WERI-Rb-1 (cell line): Measurements from ENCODE around the gene CDNF.

Source experiments
- DNase-seq: peaks from one replicate; pipeline ENCODE4 v3.0.0-alpha.2; 2020
- H3K27ac ChIP-seq: fragments of 250-450 bp; sonication (Bioruptor Pico); 2 replicates; pipeline ENCODE4 v1.5.1; 2020; ENCODE audit warnings: mild to moderate bottlenecking, moderate library complexity
- H3K27me3 ChIP-seq: fragments of 250-450 bp; sonication (Bioruptor Pico); 2 replicates; pipeline ENCODE4 v1.5.1; 2021; ENCODE audit warnings: mild to moderate bottlenecking, low read depth, moderate library complexity; ENCODE audit not compliant: insufficient read depth, severe bottlenecking
- H3K36me3 ChIP-seq: fragments of 250-450 bp; sonication (Bioruptor Pico); 2 replicates; pipeline ENCODE4 v1.5.1; 2020; ENCODE audit warnings: mild to moderate bottlenecking, moderate library complexity
- H3K4me3 ChIP-seq: 2 replicates; pipeline ENCODE4 v1.5.1; 2011; ENCODE audit warnings: low read depth, mild to moderate bottlenecking, control low read depth, low read length
- H3K9me3 ChIP-seq: fragments of 250-450 bp; sonication (Bioruptor Pico); 2 replicates; pipeline ENCODE4 v1.5.1; 2021; ENCODE audit warnings: mild to moderate bottlenecking, moderate library complexity; ENCODE audit not compliant: severe bottlenecking
- TF ChIP-seq, protein P1 (sequence below): IDR thresholded peaks from 2 replicates; pipeline ENCODE4 v1.5.1; 2011; ENCODE audit warnings: low read depth, mild to moderate bottlenecking, control low read depth, inconsistent platforms, low read length

The CDNF gene

GRCh38 chr10:14860791-14861190, 23.0 kb upstream of the CDNF start:
- H3K36me3 ChIP-seq: no peaks in the 10 kb centered on the region; the same call in 1 of the 2 replicates
- H3K9me3 ChIP-seq: no peaks in the 10 kb centered on the region
- DNase-seq: no peak
- H3K27ac ChIP-seq: no peak overlapping the region
- TF ChIP-seq, protein P1, sequence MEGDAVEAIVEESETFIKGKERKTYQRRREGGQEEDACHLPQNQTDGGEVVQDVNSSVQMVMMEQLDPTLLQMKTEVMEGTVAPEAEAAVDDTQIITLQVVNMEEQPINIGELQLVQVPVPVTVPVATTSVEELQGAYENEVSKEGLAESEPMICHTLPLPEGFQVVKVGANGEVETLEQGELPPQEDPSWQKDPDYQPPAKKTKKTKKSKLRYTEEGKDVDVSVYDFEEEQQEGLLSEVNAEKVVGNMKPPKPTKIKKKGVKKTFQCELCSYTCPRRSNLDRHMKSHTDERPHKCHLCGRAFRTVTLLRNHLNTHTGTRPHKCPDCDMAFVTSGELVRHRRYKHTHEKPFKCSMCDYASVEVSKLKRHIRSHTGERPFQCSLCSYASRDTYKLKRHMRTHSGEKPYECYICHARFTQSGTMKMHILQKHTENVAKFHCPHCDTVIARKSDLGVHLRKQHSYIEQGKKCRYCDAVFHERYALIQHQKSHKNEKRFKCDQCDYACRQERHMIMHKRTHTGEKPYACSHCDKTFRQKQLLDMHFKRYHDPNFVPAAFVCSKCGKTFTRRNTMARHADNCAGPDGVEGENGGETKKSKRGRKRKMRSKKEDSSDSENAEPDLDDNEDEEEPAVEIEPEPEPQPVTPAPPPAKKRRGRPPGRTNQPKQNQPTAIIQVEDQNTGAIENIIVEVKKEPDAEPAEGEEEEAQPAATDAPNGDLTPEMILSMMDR: no peak
- no peak overlapping the region for H3K4me3 ChIP-seq
- H3K27me3 ChIP-seq: no peaks in the 10 kb centered on the region

DNA sequence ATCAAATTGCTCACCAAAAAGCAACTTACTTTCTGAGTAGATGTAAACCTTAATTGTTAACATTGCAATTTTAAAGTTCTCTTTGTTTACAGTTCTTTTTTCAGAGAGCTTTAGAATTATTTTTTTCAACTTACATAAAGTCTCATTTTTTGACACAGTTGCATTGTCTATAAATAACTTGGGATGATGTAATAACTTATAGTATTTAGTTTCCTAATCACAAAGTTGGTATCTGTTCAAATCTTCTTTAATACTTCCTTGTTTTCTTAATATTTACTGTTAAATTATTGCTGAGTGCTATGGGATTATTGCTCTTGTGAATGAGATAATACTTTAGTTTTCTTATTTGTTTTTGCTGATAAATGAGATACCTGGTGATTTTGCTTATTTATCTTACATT, 21.9 kb upstream of the CDNF start:
- H3K27me3 ChIP-seq: no peaks in the 10 kb centered on the region
- H3K36me3 ChIP-seq: no peaks in the 10 kb centered on the region; the same call in 1 of the 2 replicates
- TF ChIP-seq, protein P1: no peak
- H3K4me3 ChIP-seq: no peak overlapping the region
- H3K27ac ChIP-seq: no peak overlapping the region
- no peak for DNase-seq
- H3K9me3 ChIP-seq: no peaks in the 10 kb centered on the region

DNA sequence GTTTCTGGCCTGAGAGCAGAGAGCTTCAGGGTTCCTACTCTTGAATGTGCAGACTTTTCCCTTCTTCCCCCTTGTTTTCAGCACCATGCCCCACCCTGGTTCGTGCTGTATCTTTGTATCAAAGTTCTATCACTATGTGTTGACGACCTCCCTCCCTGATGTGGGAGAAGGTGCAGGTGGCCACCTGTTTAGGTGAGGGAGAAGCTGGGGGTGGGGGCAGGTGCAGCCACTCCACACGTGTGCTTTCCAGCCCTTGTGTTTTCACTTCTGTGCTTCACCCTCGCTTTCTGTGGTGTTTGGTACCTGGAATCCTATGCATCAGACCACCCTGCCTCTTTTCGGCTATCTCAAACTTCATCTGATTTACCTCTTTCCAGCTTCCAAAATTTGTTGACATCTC, 21.2 kb upstream of the CDNF start:
- H3K27ac ChIP-seq: no peak overlapping the region; the same call in 1 of the 2 replicates
- no peak overlapping the region for H3K4me3 ChIP-seq
- TF ChIP-seq, protein P1: no peak
- H3K36me3 ChIP-seq: no peaks in the 10 kb centered on the region; the same call in 1 of the 2 replicates
- no peaks in the 10 kb centered on the region for H3K27me3 ChIP-seq
- DNase-seq: no peak
- H3K9me3 ChIP-seq: no peaks in the 10 kb centered on the region

- Histone ChIP-seq H3K27me3 (no peaks in the 10 kb centered on the region), H3K27ac (no peak overlapping the region; the same call in 1 of the 2 replicates), H3K9me3 (no peaks in the 10 kb centered on the region), H3K4me3 (no peak overlapping the region), H3K36me3 (no peaks in the 10 kb centered on the region; the same call in 1 of the 2 replicates)
- TF ChIP-seq, protein P1: no peak
- peak; percentile 55 for DNase-seq
These were observed 20.6 kb upstream of the CDNF start for GRCh38 chr10:14858338-14858960.

DNA sequence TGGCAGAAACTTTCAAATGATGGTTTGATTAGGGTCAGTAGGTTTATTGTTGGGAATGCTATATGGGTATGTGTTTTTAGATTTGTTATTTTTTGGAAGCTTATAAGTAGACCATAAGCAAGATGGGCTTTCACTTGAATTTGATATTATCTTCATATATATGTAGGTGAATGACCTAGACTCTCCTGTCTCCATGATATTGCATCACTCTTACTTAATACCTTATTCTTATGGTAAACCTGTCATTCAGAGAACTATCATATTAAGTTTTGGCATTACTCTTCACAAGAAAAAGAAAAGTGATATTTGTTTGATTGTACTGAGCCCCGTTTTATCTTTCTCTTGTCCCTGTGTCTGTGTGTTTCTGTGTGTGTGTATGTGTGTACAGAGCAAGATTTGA, 17.6 kb upstream of the CDNF start:
- H3K36me3 ChIP-seq: no peaks in the 10 kb centered on the region; the same call in 1 of the 2 replicates

More for the DNA sequence above, 17.6 kb upstream of the CDNF start:
- Histone ChIP-seq H3K4me3 (no peak overlapping the region), H3K27me3 (no peaks in the 10 kb centered on the region), H3K9me3 (no peaks in the 10 kb centered on the region), H3K27ac (no peak overlapping the region)
- TF ChIP-seq, protein P1: no peak
- no peak for DNase-seq
